Smooth muscle cell (in vitro differentiated cells): Measurements from ENCODE around the gene HTT-AS. TPM values are rescaled to one million over a fixed set of nuclear protein-coding genes. Genes with fewer than 3 reads are reported as not detected.

Experiments
- DNase-seq: peaks from one replicate; lab custom pipeline; 2025; ENCODE audit not compliant: unreplicated experiment; lab: John Stamatoyannopoulos, UW
- H2AFZ ChIP-seq: fragments of 200-600 bp; sonication (generic); 2 replicates; pipeline ENCODE4 v1.6.0; 2016; ENCODE audit warnings: antibody characterized with exemption, low read depth, mild to moderate bottlenecking
- H3F3A ChIP-seq: fragments of 200-600 bp; sonication (generic); 2 replicates; pipeline ENCODE4 v1.6.0; 2017; ENCODE audit warnings: antibody characterized with exemption, low read depth
- H3K27ac ChIP-seq: fragments of 200-600 bp; sonication (generic); 2 replicates; pipeline ENCODE4 v1.5.1; 2016; ENCODE audit warnings: low read depth, mild to moderate bottlenecking
- H3K27me3 ChIP-seq: fragments of 200-600 bp; sonication (generic); 2 replicates; pipeline ENCODE4 v1.6.1; 2016; ENCODE audit warnings: low read depth, mild to moderate bottlenecking
- H3K36me3 ChIP-seq: fragments of 200-600 bp; sonication (generic); 2 replicates; pipeline ENCODE4 v1.5.1; 2016; ENCODE audit warnings: low read depth
- H3K4me1 ChIP-seq: fragments of 200-600 bp; sonication (generic); 2 replicates; pipeline ENCODE4 v1.5.1; 2016; ENCODE audit warnings: low read depth
- H3K4me2 ChIP-seq: fragments of 200-600 bp; sonication (generic); 2 replicates; pipeline ENCODE4 v1.6.0; 2016; ENCODE audit warnings: mild to moderate bottlenecking
- H3K4me3 ChIP-seq: fragments of 200-600 bp; sonication (generic); 2 replicates; pipeline ENCODE4 v1.5.1; 2016; ENCODE audit warnings: mild to moderate bottlenecking
- H3K79me2 ChIP-seq: fragments of 200-600 bp; sonication (generic); 2 replicates; pipeline ENCODE4 v1.6.0; 2016; ENCODE audit warnings: low read depth, mild to moderate bottlenecking
- H3K9ac ChIP-seq: fragments of 200-600 bp; sonication (generic); 2 replicates; pipeline ENCODE4 v1.6.0; 2016; ENCODE audit warnings: low read depth
- H3K9me3 ChIP-seq: fragments of 200-600 bp; sonication (generic); replicated peaks from 2 replicates; pipeline ENCODE4 v1.5.1; 2016; ENCODE audit warnings: low read depth
- H4K20me1 ChIP-seq: fragments of 200-600 bp; sonication (generic); 2 replicates; pipeline ENCODE4 v1.6.0; 2016; ENCODE audit warnings: low read depth
- CTCF ChIP-seq: fragments of 200-600 bp; sonication (generic); IDR thresholded peaks from 2 replicates; pipeline ENCODE4 v1.5.1; 2017; ENCODE audit warnings: borderline replicate concordance, mild to moderate bottlenecking, antibody characterized with exemption; ENCODE audit not compliant: insufficient read depth, poor library complexity, severe bottlenecking
- WGBS: methylation state at CpG from one replicate; pipeline ENCODE4 v1.1.7; 2016; ENCODE audit warnings: low lambda C conversion rate; 5-methylcytosine and 5-hydroxymethylcytosine counted together
- polyA plus RNA-seq: library from polyadenylated mRNA; unstranded; fragments of >200 nt; fragmentation: Nextera tagmentation; extraction: Ambion mirVana; gene quantifications from 2 replicates; pipeline ENCODE4 v1.2.1, GENCODE V29; 2016
- total RNA-seq: library from RNA; depleted of rRNA; stranded (reverse); fragments of >200 nt; gene quantifications from 2 replicates; pipeline ENCODE4 v1.2.3, GENCODE V29; 2014

The HTT-AS gene
- total and polyA plus RNA-seq, 2 experiments from 2014 or later, result not detected

DNA sequence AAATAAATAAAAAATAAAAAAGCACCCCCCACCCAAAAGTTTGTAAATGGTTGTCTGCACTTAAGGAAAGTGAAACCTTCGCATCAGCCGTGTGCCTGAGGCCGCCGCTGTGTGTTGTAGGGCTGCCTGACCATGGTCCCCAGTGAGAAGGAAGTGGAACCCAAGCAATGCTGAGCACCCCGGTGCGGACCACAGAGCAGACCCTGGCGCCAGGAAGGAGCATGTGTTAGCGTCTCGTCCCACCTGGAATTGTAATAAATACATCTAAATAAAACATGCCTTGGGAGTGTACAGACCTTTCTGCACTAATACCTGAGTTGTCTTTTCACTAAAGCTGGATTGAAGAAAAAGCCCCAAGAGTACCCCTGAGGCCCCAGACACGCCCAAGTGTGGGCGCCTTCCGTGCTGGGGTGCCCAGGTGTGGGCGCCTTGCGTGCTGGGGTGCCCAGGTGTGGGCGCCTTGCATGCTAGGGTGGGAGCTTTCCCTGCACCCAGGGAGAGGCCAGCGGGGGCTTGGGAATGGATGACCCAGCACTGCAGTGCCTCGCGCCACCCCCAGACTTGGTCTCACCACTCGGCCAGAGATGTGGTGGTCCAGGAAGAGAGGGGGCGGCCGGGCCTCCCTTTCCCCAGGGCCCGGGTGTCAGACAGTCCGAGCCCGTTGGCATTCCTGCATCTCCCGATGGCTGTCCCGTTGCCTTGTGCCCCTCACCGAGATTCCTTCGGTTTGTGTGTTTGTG is 33.7 kb downstream of the HTT-AS start:
- Histone ChIP-seq H3K36me3 (no peaks in the 10 kb centered on the region), H3K4me3 (no peak overlapping the region), H2AFZ (no peak overlapping the region), H3K27me3 (peaks cover 4% of the 10 kb centered on the region), H3K9ac (no peak overlapping the region), H3K79me2 (no peaks in the 10 kb centered on the region), H3K4me2 (no peak overlapping the region), H3K9me3 (no peaks in the 10 kb centered on the region), H4K20me1 (no peaks in the 10 kb centered on the region), H3F3A (no peaks in the 10 kb centered on the region), H3K27ac (no peak overlapping the region), H3K4me1 (no peaks in the 10 kb centered on the region)
- 93% methylated on average over 28 of the region's 28 CpGs for WGBS
- DNase-seq, result no peak
- TF ChIP-seq CTCF, result no peak

DNA sequence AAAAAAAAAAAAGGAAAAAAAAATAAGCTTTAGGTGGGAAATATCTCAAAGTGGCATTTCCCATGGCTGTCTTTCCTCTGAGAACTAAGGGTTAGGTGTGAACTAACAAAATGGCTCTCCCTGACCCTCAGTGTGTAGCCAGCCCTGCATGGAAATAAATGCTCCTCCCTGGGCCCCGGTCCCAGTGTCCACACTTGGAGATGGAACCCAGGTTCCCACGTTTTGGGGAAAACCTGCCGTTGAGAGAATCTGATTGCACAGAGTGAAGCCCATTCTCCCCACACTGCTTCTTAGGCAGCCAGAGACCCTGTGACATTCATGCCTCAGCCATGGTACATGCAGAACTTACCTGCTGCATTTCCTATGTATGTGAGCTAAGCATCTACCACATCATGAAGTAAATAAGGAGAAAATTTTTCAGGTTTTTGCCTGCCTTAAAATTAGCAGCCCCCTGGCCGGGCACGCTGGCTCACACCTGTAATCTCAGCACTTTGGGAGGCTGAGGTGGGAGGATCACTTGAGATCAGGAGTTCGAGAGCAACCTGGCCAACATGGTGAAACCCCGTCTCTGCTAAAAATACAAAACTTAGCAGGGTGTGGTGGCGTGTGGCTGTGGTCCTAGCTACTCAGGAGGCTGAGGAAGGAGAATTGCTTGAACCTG is 34.5 kb downstream of the HTT-AS start:
- H3K36me3 ChIP-seq, result no peaks in the 10 kb centered on the region
- H2AFZ ChIP-seq, result no peak overlapping the region
- H3K4me1 ChIP-seq, result no peaks in the 10 kb centered on the region
- 92% methylated on average over 8 of the region's 8 CpGs for WGBS
- H3K9me3 ChIP-seq, result no peaks in the 10 kb centered on the region
- DNase-seq, result no peak
- H4K20me1 ChIP-seq, result no peaks in the 10 kb centered on the region
- no peak overlapping the region for H3K4me2 ChIP-seq
- no peaks in the 10 kb centered on the region for H3F3A ChIP-seq
- TF ChIP-seq CTCF, result no peak
- no peak overlapping the region for H3K27ac ChIP-seq
- H3K4me3 ChIP-seq, result no peak overlapping the region
- no peaks in the 10 kb centered on the region for H3K79me2 ChIP-seq
- H3K9ac ChIP-seq, result no peak overlapping the region
- H3K27me3 ChIP-seq, result peaks cover 4% of the 10 kb centered on the region

GRCh38 chr4:3037957-3038461 is 36.3 kb downstream of the HTT-AS start:
- H3K9ac ChIP-seq, result no peak overlapping the region
- WGBS, result 88% methylated on average over 6 of the region's 6 CpGs
- no peak overlapping the region for H2AFZ ChIP-seq
- no peak overlapping the region for H3K4me2 ChIP-seq
- no peak for DNase-seq
- H3K4me3 ChIP-seq, result no peak overlapping the region
- no peaks in the 10 kb centered on the region for H3K79me2 ChIP-seq
- H3K27me3 ChIP-seq, result no peaks in the 10 kb centered on the region
- H4K20me1 ChIP-seq, result no peaks in the 10 kb centered on the region
- no peak for TF ChIP-seq CTCF
- no peaks in the 10 kb centered on the region for H3K9me3 ChIP-seq
- H3K27ac ChIP-seq, result no peak overlapping the region
- no peaks in the 10 kb centered on the region for H3K36me3 ChIP-seq
- no peaks in the 10 kb centered on the region for H3K4me1 ChIP-seq
- H3F3A ChIP-seq, result no peaks in the 10 kb centered on the region
